ENCODE measurements around the gene DOCK8. TPM values are rescaled to one million over a fixed set of nuclear protein-coding genes. Genes with fewer than 3 reads are reported as not detected.

Gene DOCK8
- total and polyA plus RNA-seq, 2 of the 4 experiments (the other 2 are of a cell fraction), result not detected

- Histone ChIP-seq H3K4me3 (ENCODE audit: insufficient read depth, low read depth, low read length) (no peak overlapping the region), H3K9ac (ENCODE audit: low read depth, low read length) (no peak overlapping the region), H2AFZ (replicated peaks; ENCODE audit: low read length, poor library complexity) (no peak overlapping the region), H4K91ac (ENCODE audit: insufficient read depth, low read depth, low read length) (no peak overlapping the region), H2AK9ac (replicated peaks; ENCODE audit: low read depth, low read length, poor library complexity) (no peak overlapping the region), H3K79me1 (ENCODE audit: low read depth in 1 of 2, low read length in 2 of 2) (no peaks in the 10 kb centered on the region), H3K9me3 (ENCODE audit: control insufficient read depth, insufficient read depth, low read length) (no peaks in the 10 kb centered on the region), H4K20me1 (ENCODE audit: insufficient read depth, low read length) (no peaks in the 10 kb centered on the region), H3K9me1 (ENCODE audit: insufficient read depth, low read length) (no peaks in the 10 kb centered on the region), H2AK5ac (ENCODE audit: low read depth, low read length) (no peak overlapping the region), H2BK5ac (ENCODE audit: low read depth, low read length, poor library complexity, severe bottlenecking) (no peak overlapping the region), H3K23ac (ENCODE audit: low read depth, low read length) (no peak overlapping the region), H2BK15ac (ENCODE audit: low read depth, low read length) (no peak overlapping the region), H3K27ac (ENCODE audit: insufficient read depth, low read length) (no peak overlapping the region), H4K8ac (ENCODE audit: low read depth in 2 of 2, low read length in 2 of 2) (no peak overlapping the region), H4K5ac (ENCODE audit: low read depth, low read length) (no peak overlapping the region), H3K4ac (ENCODE audit: low read depth, low read length) (no peak overlapping the region), H3K4me2 (ENCODE audit: low read depth, low read length) (no peak overlapping the region), H2BK20ac (ENCODE audit: low read depth, low read length) (no peak overlapping the region), H3K14ac (replicated peaks; ENCODE audit: low read depth, low read length) (no peak overlapping the region), H3K18ac (ENCODE audit: low read depth, low read length) (no peak overlapping the region), H3K36me3 (ENCODE audit: control insufficient read depth, insufficient read depth, low read length) (no peaks in the 10 kb centered on the region), H2BK120ac (ENCODE audit: low read depth, low read length) (no peak overlapping the region), H3K27me3 (ENCODE audit: control insufficient read depth, insufficient read depth, low read length) (no peaks in the 10 kb centered on the region; the same call in 1 of the 2 replicates), H3K4me1 (ENCODE audit: control insufficient read depth, insufficient read depth, low read length) (no peaks in the 10 kb centered on the region), H3K56ac (ENCODE audit: extremely low read depth, insufficient read depth, low read length) (no peak overlapping the region)
- WGBS, 2 experiments (ENCODE audit: extremely low coverage in 2 of 2, insufficient read length in 1 of 2), result 31% methylated on average over 2 of the region's 3 CpGs; no CpG with 5 or more reads in 1 of the 2 experiments
- CTCF ChIA-PET, result interaction anchor here (0.8 kb wide), 1 partner anchor 50 kb away, joined by 4 read pairs; no protein-coding TSS in a partner anchor
- in situ Hi-C loops (cut with MboI; ENCODE audit: low sequenced_read_pairs) (no loop called here), dilution Hi-C loops (cut with HindIII; ENCODE audit: low sequenced_read_pairs, unreplicated experiment) (no loop called here), intact Hi-C loops (cut with micrococcal nuclease) (no loop called here)
- no TSS peak for BruUV-seq (replicated peaks)
- TF ChIP-seq BHLHE40 (IDR thresholded peaks at IDR 0.05; ENCODE audit: low read depth, low read length), result no peak
- TF ChIP-seq RCOR1 (IDR thresholded peaks at IDR 0.05; ENCODE audit: insufficient replicate concordance, low read length), result no peak
- no peak for TF ChIP-seq RFX5 (IDR thresholded peaks at IDR 0.05; ENCODE audit: low read depth, low read length)
- no peak for TF ChIP-seq MAFK (IDR thresholded peaks at IDR 0.05; ENCODE audit: low read depth, low read length)
- TF ChIP-seq POLR2A (IDR thresholded peaks at IDR 0.05; ENCODE audit: low read depth, low read length), result no peak
- TF ChIP-seq CEBPB (IDR thresholded peaks at IDR 0.05; ENCODE audit: low read depth, low read length), result no peak
- no peak for TF ChIP-seq FOS (IDR thresholded peaks at IDR 0.05; ENCODE audit: low read depth, low read length)
- no peak for TF ChIP-seq SMC3 (IDR thresholded peaks at IDR 0.05; ENCODE audit: low read depth, low read length)
- TF ChIP-seq, protein P1, sequence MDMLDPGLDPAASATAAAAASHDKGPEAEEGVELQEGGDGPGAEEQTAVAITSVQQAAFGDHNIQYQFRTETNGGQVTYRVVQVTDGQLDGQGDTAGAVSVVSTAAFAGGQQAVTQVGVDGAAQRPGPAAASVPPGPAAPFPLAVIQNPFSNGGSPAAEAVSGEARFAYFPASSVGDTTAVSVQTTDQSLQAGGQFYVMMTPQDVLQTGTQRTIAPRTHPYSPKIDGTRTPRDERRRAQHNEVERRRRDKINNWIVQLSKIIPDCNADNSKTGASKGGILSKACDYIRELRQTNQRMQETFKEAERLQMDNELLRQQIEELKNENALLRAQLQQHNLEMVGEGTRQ (IDR thresholded peaks at IDR 0.05; ENCODE audit: low read depth, low read length), result no peak
- TF ChIP-seq MXI1 (IDR thresholded peaks at IDR 0.05; ENCODE audit: borderline replicate concordance, low read depth, low read length), result no peak
- no peak for DNase-seq
- POLR2A ChIA-PET (ENCODE audit: unreplicated experiment), result no interaction called here
- ATAC-seq (ENCODE audit: low read depth), result no peak
These were observed 186.6 kb downstream of the DOCK8 start for GRCh38 chr9:401223-401622.
